ENCODE data around the gene BCL2L13. TPM values are rescaled to one million over a fixed set of nuclear protein-coding genes. Genes with fewer than 3 reads are reported as not detected.

Gene BCL2L13
- total RNA-seq, 2 donors from 2014 or later = 37.5 to 44.2 TPM

GRCh38 chr22:17739196-17739975, 100.8 kb downstream of the BCL2L13 start:
- H3K36me3 Mint-ChIP-seq (ENCODE audit: low read depth) = peaks cover 10% of the 10 kb centered on the region
- peaks cover 8% of the 10 kb centered on the region for H3K4me1 Mint-ChIP-seq
- WGBS, 2 experiments (ENCODE audit: insufficient coverage in 1 of 2, insufficient read length in 1 of 2) = 92 to 93% methylated on average over 24 to 36 of the region's 36 CpGs
- no peak overlapping the region for H3K4me3 ChIP-seq (ENCODE audit: low read length)
- no peaks in the 10 kb centered on the region for H3K4me1 ChIP-seq (ENCODE audit: control insufficient read depth, insufficient read depth, low read length)
- H3K27me3 ChIP-seq (ENCODE audit: control insufficient read depth, insufficient read depth, low read length, poor library complexity, severe bottlenecking) = no peaks in the 10 kb centered on the region
- no peak overlapping the region for H3K4me3 Mint-ChIP-seq
- no peak overlapping the region for H3K27ac Mint-ChIP-seq
- H3K9ac ChIP-seq (ENCODE audit: extremely low read depth, low read length, poor library complexity, severe bottlenecking) = no peak overlapping the region
- H3K36me3 ChIP-seq (ENCODE audit: control insufficient read depth, insufficient read depth, low read length) = peaks cover under 1% of the 10 kb centered on the region
- no peaks in the 10 kb centered on the region for H3K9me3 ChIP-seq (ENCODE audit: control insufficient read depth, low read length)
- H3K27ac ChIP-seq (ENCODE audit: low read depth, low read length) = no peak overlapping the region
- no peaks in the 10 kb centered on the region for H3K27me3 Mint-ChIP-seq (ENCODE audit: insufficient read depth)
- no peak for DNase-seq
- H3K9me3 Mint-ChIP-seq = no peaks in the 10 kb centered on the region
- TF ChIP-seq CTCF (conservative IDR thresholded peaks at IDR 0.05) = no peak

GRCh38 chr22:17741866-17742526, 103.4 kb downstream of the BCL2L13 start:
- Mint-ChIP-seq H3K36me3 (ENCODE audit: low read depth) (peaks cover 2% of the 10 kb centered on the region), H3K4me1 (peaks cover 11% of the 10 kb centered on the region), H3K9me3 (no peaks in the 10 kb centered on the region), H3K4me3 (no peak overlapping the region), H3K27me3 (ENCODE audit: insufficient read depth) (no peaks in the 10 kb centered on the region), H3K27ac (no peak overlapping the region)
- Histone ChIP-seq H3K27me3 (ENCODE audit: control insufficient read depth, insufficient read depth, low read length, poor library complexity, severe bottlenecking) (no peaks in the 10 kb centered on the region), H3K27ac (ENCODE audit: low read depth, low read length) (no peak overlapping the region), H3K4me3 (ENCODE audit: low read length) (no peak overlapping the region), H3K36me3 (ENCODE audit: control insufficient read depth, insufficient read depth, low read length) (no peaks in the 10 kb centered on the region), H3K9ac (ENCODE audit: extremely low read depth, low read length, poor library complexity, severe bottlenecking) (no peak overlapping the region), H3K9me3 (ENCODE audit: control insufficient read depth, low read length) (no peaks in the 10 kb centered on the region), H3K4me1 (ENCODE audit: control insufficient read depth, insufficient read depth, low read length) (no peaks in the 10 kb centered on the region)
- no peak for DNase-seq
- 72 to 87% methylated on average over 12 to 17 of the region's 18 CpGs for WGBS, 2 experiments (ENCODE audit: insufficient coverage in 1 of 2, insufficient read length in 1 of 2)
- no peak for TF ChIP-seq CTCF (conservative IDR thresholded peaks at IDR 0.05)

GRCh38 chr22:17742527-17742902, 104.0 kb downstream of the BCL2L13 start:
- Histone ChIP-seq H3K27me3 (ENCODE audit: control insufficient read depth, insufficient read depth, low read length, poor library complexity, severe bottlenecking) (no peaks in the 10 kb centered on the region), H3K9ac (ENCODE audit: extremely low read depth, low read length, poor library complexity, severe bottlenecking) (no peak overlapping the region), H3K4me3 (ENCODE audit: low read length) (no peak overlapping the region), H3K27ac (ENCODE audit: low read depth, low read length) (no peak overlapping the region), H3K4me1 (ENCODE audit: control insufficient read depth, insufficient read depth, low read length) (no peaks in the 10 kb centered on the region), H3K9me3 (ENCODE audit: control insufficient read depth, low read length) (no peaks in the 10 kb centered on the region), H3K36me3 (ENCODE audit: control insufficient read depth, insufficient read depth, low read length) (no peaks in the 10 kb centered on the region)
- Mint-ChIP-seq H3K4me1 (peaks cover 11% of the 10 kb centered on the region), H3K27ac (no peak overlapping the region), H3K36me3 (ENCODE audit: low read depth) (no peaks in the 10 kb centered on the region), H3K9me3 (no peaks in the 10 kb centered on the region), H3K27me3 (ENCODE audit: insufficient read depth) (no peaks in the 10 kb centered on the region), H3K4me3 (no peak overlapping the region)
- 57 to 75% methylated on average over 8 to 9 of the region's 9 CpGs for WGBS, 2 experiments (ENCODE audit: insufficient coverage in 1 of 2, insufficient read length in 1 of 2)
- peak; percentile 87 for TF ChIP-seq CTCF (conservative IDR thresholded peaks at IDR 0.05)
- DNase-seq = peak; percentile 98

Measured in endodermal cell (in vitro differentiated cells).